ENCODE data around the gene SLC25A23. TPM values are rescaled to one million over a fixed set of nuclear protein-coding genes. Genes with fewer than 3 reads are reported as not detected.

SLC25A23 gene
- total RNA-seq, 1 experiment from 2014 or later: 60.6 TPM

Other genes starting within 250 kb of the SLC25A23 start
- 5.6 and 7.5 TPM in 2 replicates for gene MLLT1, start 179.8 kb downstream of the SLC25A23 start, total RNA-seq (2014; rRNA removed; shearing (Covaris generic))
- gene ACER1, start 126.2 kb downstream of the SLC25A23 start, total RNA-seq (2014; rRNA removed; shearing (Covaris generic)): not detected in 2 replicates
- gene CLPP, start 98.3 kb downstream of the SLC25A23 start, total RNA-seq (2014; rRNA removed; shearing (Covaris generic)): 145 and 195 TPM in 2 replicates
- gene ALKBH7, start 87.0 kb downstream of the SLC25A23 start, total RNA-seq (2014; rRNA removed; shearing (Covaris generic)): 105 and 149 TPM in 2 replicates
- 1.1 and 1.4 TPM in 2 replicates for gene PSPN, start 83.9 kb downstream of the SLC25A23 start, total RNA-seq (2014; rRNA removed; shearing (Covaris generic))
- 147 and 163 TPM in 2 replicates for gene GTF2F1, start 66.6 kb downstream of the SLC25A23 start, total RNA-seq (2014; rRNA removed; shearing (Covaris generic))
- 170 and 189 TPM in 2 replicates for gene KHSRP, start 35.0 kb downstream of the SLC25A23 start, total RNA-seq (2014; rRNA removed; shearing (Covaris generic))
- gene SLC25A41, start 26.0 kb downstream of the SLC25A23 start, total RNA-seq (2014; rRNA removed; shearing (Covaris generic)): 1.3 TPM in 1 of 2 replicates, not detected in the other
- 1.9 TPM in 1 of 2 replicates, not detected in the other for gene CRB3, start 4.5 kb upstream of the SLC25A23 start, total RNA-seq (2014; rRNA removed; shearing (Covaris generic))
- gene DENND1C, start 22.0 kb upstream of the SLC25A23 start, total RNA-seq (2014; rRNA removed; shearing (Covaris generic)): not detected in 2 replicates
- 2.1 and 3.3 TPM in 2 replicates for gene TUBB4A, start 42.5 kb upstream of the SLC25A23 start, total RNA-seq (2014; rRNA removed; shearing (Covaris generic))
- 39.0 and 60.2 TPM in 2 replicates for gene TNFSF9, start 71.2 kb upstream of the SLC25A23 start, total RNA-seq (2014; rRNA removed; shearing (Covaris generic))
- 131 and 143 TPM in 2 replicates for gene CD70, start 131.4 kb upstream of the SLC25A23 start, total RNA-seq (2014; rRNA removed; shearing (Covaris generic))
- not detected in 2 replicates for gene TNFSF14, start 210.4 kb upstream of the SLC25A23 start, total RNA-seq (2014; rRNA removed; shearing (Covaris generic))